Left ventricle myocardium inferior (tissue), 1 donor: ENCODE measurements around the gene MACROD2. TPM values are rescaled to one million over a fixed set of nuclear protein-coding genes. Genes with fewer than 3 reads are reported as not detected.

ENCODE experiments used
- DNase-seq: peaks from one replicate; pipeline ENCODE4 v3.0.0-alpha.2; 2020
- H3K27ac ChIP-seq: fragments of 200-600 bp; replicated peaks from 2 replicates; pipeline ENCODE4 v1.8.0; 2021
- H3K27me3 ChIP-seq: fragments of 200-600 bp; 2 replicates; pipeline ENCODE4 v1.8.0; 2021; ENCODE audit warnings: low read depth
- H3K36me3 ChIP-seq: fragments of 200-600 bp; 2 replicates; pipeline ENCODE4 v1.8.0; 2021
- H3K4me1 ChIP-seq: fragments of 200-600 bp; 2 replicates; pipeline ENCODE4 v1.8.0; 2021
- H3K4me3 ChIP-seq: fragments of 200-600 bp; 2 replicates; pipeline ENCODE4 v1.8.0; 2021; ENCODE audit warnings: mild to moderate bottlenecking, moderate library complexity
- H3K9me3 ChIP-seq: fragments of 200-600 bp; replicated peaks from 2 replicates; pipeline ENCODE4 v1.8.0; 2021
- CTCF ChIP-seq: fragments of 200-600 bp; IDR thresholded peaks from 2 replicates; pipeline ENCODE4 v1.8.0; 2021; ENCODE audit warnings: antibody characterized with exemption, mild to moderate bottlenecking, borderline replicate concordance
- intact Hi-C: fragments of 100-400 bp; cut with micrococcal nuclease; formaldehyde crosslinking; loops from one replicate; pipeline ENCODE4 v1.11.0; 2022
- total RNA-seq: library from RNA; stranded (reverse); fragmentation: NEBNext Ultra II Directional; extraction: Animal tissue kit (Norgen Biotek cat#: 25700); gene quantifications from one replicate; pipeline ENCODE4 v1.2.1, GENCODE V29; 2021
- donor health status: DM: no; HTN: yes; CAD: no; lungs with severe emphysema.

The MACROD2 gene
- total RNA-seq, 1 donor from 2014 or later: 3.6 TPM

- no peaks in the 10 kb centered on the region for H3K9me3 ChIP-seq
- H3K27ac ChIP-seq: no peak overlapping the region
- H3K27me3 ChIP-seq: no peaks in the 10 kb centered on the region
- TF ChIP-seq CTCF: no peak
- no peak for DNase-seq
- H3K4me3 ChIP-seq: no peak overlapping the region
- intact Hi-C loops: no loop called here
- no peaks in the 10 kb centered on the region for H3K36me3 ChIP-seq
- no peaks in the 10 kb centered on the region for H3K4me1 ChIP-seq
Measured at GRCh38 chr20:15627089-15627488, 1631.8 kb downstream of the MACROD2 start.

GRCh38 chr20:15627501-15627903 lies 1632.2 kb downstream of the MACROD2 start:
- H3K4me1 ChIP-seq: no peaks in the 10 kb centered on the region
- H3K4me3 ChIP-seq: no peak overlapping the region
- H3K36me3 ChIP-seq: no peaks in the 10 kb centered on the region
- intact Hi-C loops: no loop called here
- no peak for DNase-seq
- no peak for TF ChIP-seq CTCF
- no peaks in the 10 kb centered on the region for H3K9me3 ChIP-seq
- H3K27ac ChIP-seq: no peak overlapping the region
- H3K27me3 ChIP-seq: no peaks in the 10 kb centered on the region

- Histone ChIP-seq H3K27me3 (no peaks in the 10 kb centered on the region), H3K9me3 (no peaks in the 10 kb centered on the region), H3K36me3 (no peaks in the 10 kb centered on the region), H3K4me3 (no peak overlapping the region), H3K4me1 (no peaks in the 10 kb centered on the region), H3K27ac (no peak overlapping the region)
- intact Hi-C loops: no loop called here
- DNase-seq: no peak
- no peak for TF ChIP-seq CTCF
Measured at GRCh38 chr20:15628851-15629353, 1633.6 kb downstream of the MACROD2 start.

GRCh38 chr20:15630360-15630759 lies 1635.0 kb downstream of the MACROD2 start:
- intact Hi-C loops: no loop called here
- DNase-seq: no peak
- no peaks in the 10 kb centered on the region for H3K27me3 ChIP-seq

GRCh38 chr20:15632680-15633079 lies 1637.4 kb downstream of the MACROD2 start:
- DNase-seq: no peak
- H3K36me3 ChIP-seq: no peaks in the 10 kb centered on the region
- no peak for TF ChIP-seq CTCF
- intact Hi-C loops: no loop called here
- no peak overlapping the region for H3K27ac ChIP-seq
- H3K27me3 ChIP-seq: no peaks in the 10 kb centered on the region
- H3K9me3 ChIP-seq: no peaks in the 10 kb centered on the region
- no peak overlapping the region for H3K4me3 ChIP-seq
- no peaks in the 10 kb centered on the region for H3K4me1 ChIP-seq

More at GRCh38 chr20:15630360-15630759, 1635.0 kb downstream of the MACROD2 start:
- TF ChIP-seq CTCF: no peak
- H3K4me3 ChIP-seq: no peak overlapping the region
- H3K9me3 ChIP-seq: no peaks in the 10 kb centered on the region
- no peak overlapping the region for H3K27ac ChIP-seq
- no peaks in the 10 kb centered on the region for H3K36me3 ChIP-seq
- no peaks in the 10 kb centered on the region for H3K4me1 ChIP-seq
